Measurements from ENCODE around the gene DERA. TPM values are rescaled to one million over a fixed set of nuclear protein-coding genes. Genes with fewer than 3 reads are reported as not detected.
A peak's percentile ranks its signal among the peaks of the same experiment; 100 is the strongest.
"Not testable (repeated sequence)": the region's sequence is repeated elsewhere in the genome, so short reads cannot be mapped to it uniquely, and the experiment has no call there.

DERA gene
- total and polyA plus RNA-seq, 8 donors, result 10.5 to 22.4 (median 16.3) TPM

DNA sequence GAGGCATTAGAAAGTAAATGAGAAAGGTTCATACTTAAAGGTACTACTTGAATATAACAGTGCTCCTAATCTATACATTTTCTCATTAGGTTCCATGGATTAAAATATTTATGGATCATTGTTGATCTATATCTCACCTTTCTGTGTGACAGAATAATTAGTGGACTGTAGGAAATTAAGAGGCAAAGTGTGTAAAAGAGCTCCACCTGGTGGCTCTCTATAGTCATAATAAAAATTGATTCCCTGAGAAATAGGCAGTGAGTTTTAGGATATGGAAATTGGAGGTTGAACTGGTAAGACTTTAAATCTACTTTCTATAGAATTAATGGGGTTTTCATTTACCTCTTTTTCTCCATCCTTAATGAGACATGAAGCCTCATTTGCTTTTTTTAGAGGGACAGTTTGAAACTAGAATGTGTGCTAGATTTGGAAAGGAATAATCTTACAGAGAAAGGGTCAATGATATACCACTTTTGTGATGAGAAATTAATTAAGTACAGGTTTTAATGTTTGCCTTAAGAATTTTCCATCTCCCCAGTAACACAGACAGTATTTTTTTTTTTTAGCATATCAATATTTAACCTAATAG, 11.8 kb upstream of the DERA start:
- no peaks in the 10 kb centered on the region for H3K9me3 ChIP-seq
- H3K36me3 ChIP-seq, result peaks cover 0 to 62% (median 8%) of the 10 kb centered on the region in 3 donors
- intact Hi-C loops (cut with DNase I), result no loop called here
- H3K27me3 ChIP-seq, result no peaks in the 10 kb centered on the region
- no peak overlapping the region for H3K4me3 ChIP-seq
- H3K4me1 ChIP-seq, result no peaks in the 10 kb centered on the region
- ATAC-seq, result peak in 3 of 4 donors; percentile 66 to 74 (median 72)
- TF ChIP-seq CTCF (IDR thresholded peaks at IDR 0.05), result peak; percentile 15 to 52 (median 42)
- no peak overlapping the region for H3K27ac ChIP-seq
- peak; percentile 88 for FAIRE-seq
- no peak for DNase-seq

- H3K27ac ChIP-seq, result no peak overlapping the region
- H3K4me3 ChIP-seq, result no peak overlapping the region
- DNase-seq (no peak), FAIRE-seq (no peak), ATAC-seq (no peak)
- no peaks in the 10 kb centered on the region for H3K9me3 ChIP-seq
- WGBS, 2 donors, result 80 to 90% methylated on average over 5 of the region's 5 CpGs
- H3K27me3 ChIP-seq, result no peaks in the 10 kb centered on the region
- intact Hi-C loops (cut with DNase I), result no loop called here
- H3K4me1 ChIP-seq, result no peaks in the 10 kb centered on the region
- no peak for TF ChIP-seq CTCF (IDR thresholded peaks at IDR 0.05)
- peaks cover 0 to 40% (median 4%) of the 10 kb centered on the region in 3 donors for H3K36me3 ChIP-seq
Observed at GRCh38 chr12:15904378-15904920, 6.7 kb upstream of the DERA start.

DNA sequence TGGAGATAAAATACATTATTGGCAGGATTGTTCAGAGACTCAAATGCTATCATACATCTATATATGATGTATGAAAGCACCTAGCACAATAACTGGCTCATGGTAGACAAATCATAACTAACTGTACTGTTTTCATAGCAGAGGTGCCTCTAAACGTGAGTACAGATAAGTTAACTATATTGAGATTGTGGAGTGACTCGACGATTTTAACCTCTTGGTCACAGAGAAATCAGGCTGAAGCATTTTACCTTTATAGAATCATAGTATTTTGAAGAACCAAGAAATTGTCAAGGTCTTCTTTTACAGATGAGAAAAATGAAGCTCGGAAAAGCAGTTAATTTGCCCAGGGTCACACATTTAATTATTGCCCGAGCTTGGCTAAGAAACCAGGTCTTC, 666 bp upstream of the DERA start:
- H3K36me3 ChIP-seq, result no peaks in the 10 kb centered on the region
- DNase-seq, result no peak
- H3K4me3 ChIP-seq, result peak overlapping the region in 2 of 4 donors; percentile 70 to 71
- H3K9me3 ChIP-seq, result no peaks in the 10 kb centered on the region
- FAIRE-seq, result no peak
- intact Hi-C loops (cut with DNase I), result no loop called here
- no peaks in the 10 kb centered on the region for H3K27me3 ChIP-seq
- H3K4me1 ChIP-seq, result peaks cover 6 to 18% (median 8%) of the 10 kb centered on the region in 3 donors
- 26 to 31% methylated on average over 5 of the region's 5 CpGs for WGBS, 2 donors
- H3K27ac ChIP-seq, result peak overlapping the region; percentile 82 to 93 (median 90)
- ATAC-seq, result no peak
- no peak for TF ChIP-seq CTCF (IDR thresholded peaks at IDR 0.05)

- DNase-seq; H3K27me3 ChIP-seq; FAIRE-seq; H3K36me3 ChIP-seq; intact Hi-C loops (cut with DNase I); H3K9me3 ChIP-seq: not testable (repeated sequence)
- 14 to 23% methylated on average over 3 of the region's 5 CpGs for WGBS, 2 donors
- Histone ChIP-seq H3K4me3 (peak overlapping the region; percentile 42 to 71 (median 68)), H3K4me1 (peaks cover 6 to 18% (median 8%) of the 10 kb centered on the region in 3 donors), H3K27ac (peak overlapping the region; percentile 82 to 93 (median 90))
- peak; percentile 35 to 58 (median 40) for ATAC-seq
Observed at GRCh38 chr12:15911931-15912330, 799 bp downstream of the DERA start.

GRCh38 chr12:15914131-15914530, 3.0 kb downstream of the DERA start:
- H3K27me3 ChIP-seq; H3K4me3 ChIP-seq; H3K36me3 ChIP-seq; H3K27ac ChIP-seq; H3K9me3 ChIP-seq; ATAC-seq; FAIRE-seq; DNase-seq; intact Hi-C loops (cut with DNase I): not testable (repeated sequence)
- WGBS, 2 donors, result 94 to 98% methylated on average over 5 of the region's 5 CpGs
- H3K4me1 ChIP-seq, result peaks cover 6 to 18% (median 8%) of the 10 kb centered on the region in 3 donors

DNA sequence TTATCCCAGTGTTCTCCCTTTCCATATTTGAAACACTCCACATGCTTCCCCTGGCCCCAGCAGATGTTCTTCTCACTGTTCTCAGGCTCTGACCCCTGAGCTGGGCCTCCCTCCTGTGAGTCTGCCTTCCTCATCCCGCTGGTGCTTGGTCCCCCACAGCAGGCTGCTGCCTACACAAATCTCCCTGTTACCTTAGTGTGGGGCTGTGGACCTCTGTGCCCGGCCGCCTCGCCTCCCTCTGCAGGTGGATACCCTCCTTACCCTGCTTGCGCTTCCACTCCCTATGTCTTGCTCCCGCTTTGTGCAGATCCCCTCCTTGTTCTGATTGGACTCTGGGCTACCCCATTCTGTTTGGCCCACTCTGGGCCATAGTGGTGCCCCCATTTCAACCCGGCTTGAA, 6.9 kb downstream of the DERA start:
- 96 to 99% methylated on average over 7 of the region's 7 CpGs for WGBS, 2 donors

More for the DNA sequence above, 6.9 kb downstream of the DERA start:
- no peak overlapping the region for H3K4me3 ChIP-seq
- ATAC-seq, result no peak
- H3K9me3 ChIP-seq, result no peaks in the 10 kb centered on the region
- no peak for DNase-seq
- peaks cover 0 to 3% (median 0%) of the 10 kb centered on the region in 3 donors for H3K4me1 ChIP-seq
- no peak overlapping the region for H3K27ac ChIP-seq
- no peak for FAIRE-seq
- TF ChIP-seq CTCF (IDR thresholded peaks at IDR 0.05), result no peak
- H3K36me3 ChIP-seq, result no peaks in the 10 kb centered on the region
- H3K27me3 ChIP-seq, result no peaks in the 10 kb centered on the region
- intact Hi-C loops (cut with DNase I), result no loop called here

Data from pancreas (tissue), 10 donors.